Smooth muscle cell (in vitro differentiated cells): Measurements from ENCODE around the gene STAT4. TPM values are rescaled to one million over a fixed set of nuclear protein-coding genes. Genes with fewer than 3 reads are reported as not detected.
A peak's percentile ranks its signal among the peaks of the same experiment; 100 is the strongest.

Experiments used
- DNase-seq: peaks from one replicate; lab custom pipeline; 2025; ENCODE audit not compliant: unreplicated experiment; lab: John Stamatoyannopoulos, UW
- H2AFZ ChIP-seq: fragments of 200-600 bp; sonication (generic); 2 replicates; pipeline ENCODE4 v1.6.0; 2016; ENCODE audit warnings: antibody characterized with exemption, low read depth, mild to moderate bottlenecking
- H3F3A ChIP-seq: fragments of 200-600 bp; sonication (generic); 2 replicates; pipeline ENCODE4 v1.6.0; 2017; ENCODE audit warnings: antibody characterized with exemption, low read depth
- H3K27ac ChIP-seq: fragments of 200-600 bp; sonication (generic); 2 replicates; pipeline ENCODE4 v1.5.1; 2016; ENCODE audit warnings: low read depth, mild to moderate bottlenecking
- H3K27me3 ChIP-seq: fragments of 200-600 bp; sonication (generic); 2 replicates; pipeline ENCODE4 v1.6.1; 2016; ENCODE audit warnings: low read depth, mild to moderate bottlenecking
- H3K36me3 ChIP-seq: fragments of 200-600 bp; sonication (generic); 2 replicates; pipeline ENCODE4 v1.5.1; 2016; ENCODE audit warnings: low read depth
- H3K4me1 ChIP-seq: fragments of 200-600 bp; sonication (generic); 2 replicates; pipeline ENCODE4 v1.5.1; 2016; ENCODE audit warnings: low read depth
- H3K4me2 ChIP-seq: fragments of 200-600 bp; sonication (generic); 2 replicates; pipeline ENCODE4 v1.6.0; 2016; ENCODE audit warnings: mild to moderate bottlenecking
- H3K4me3 ChIP-seq: fragments of 200-600 bp; sonication (generic); 2 replicates; pipeline ENCODE4 v1.5.1; 2016; ENCODE audit warnings: mild to moderate bottlenecking
- H3K79me2 ChIP-seq: fragments of 200-600 bp; sonication (generic); 2 replicates; pipeline ENCODE4 v1.6.0; 2016; ENCODE audit warnings: low read depth, mild to moderate bottlenecking
- H3K9ac ChIP-seq: fragments of 200-600 bp; sonication (generic); 2 replicates; pipeline ENCODE4 v1.6.0; 2016; ENCODE audit warnings: low read depth
- H3K9me3 ChIP-seq: fragments of 200-600 bp; sonication (generic); replicated peaks from 2 replicates; pipeline ENCODE4 v1.5.1; 2016; ENCODE audit warnings: low read depth
- H4K20me1 ChIP-seq: fragments of 200-600 bp; sonication (generic); 2 replicates; pipeline ENCODE4 v1.6.0; 2016; ENCODE audit warnings: low read depth
- CTCF ChIP-seq: fragments of 200-600 bp; sonication (generic); IDR thresholded peaks from 2 replicates; pipeline ENCODE4 v1.5.1; 2017; ENCODE audit warnings: borderline replicate concordance, mild to moderate bottlenecking, antibody characterized with exemption; ENCODE audit not compliant: insufficient read depth, poor library complexity, severe bottlenecking
- WGBS: methylation state at CpG from one replicate; pipeline ENCODE4 v1.1.7; 2016; ENCODE audit warnings: low lambda C conversion rate; 5-methylcytosine and 5-hydroxymethylcytosine counted together
- polyA plus RNA-seq: library from polyadenylated mRNA; unstranded; fragments of >200 nt; fragmentation: Nextera tagmentation; extraction: Ambion mirVana; gene quantifications from 2 replicates; pipeline ENCODE4 v1.2.1, GENCODE V29; 2016
- total RNA-seq: library from RNA; depleted of rRNA; stranded (reverse); fragments of >200 nt; gene quantifications from 2 replicates; pipeline ENCODE4 v1.2.3, GENCODE V29; 2014

The STAT4 gene
- total and polyA plus RNA-seq, 2 experiments from 2014 or later, result 0.89 to 8.4 TPM

GRCh38 chr2:191166111-191166755 is 15.4 kb upstream of the STAT4 start:
- Histone ChIP-seq H3K4me3 (no peak overlapping the region), H3K27me3 (no peaks in the 10 kb centered on the region), H3K4me2 (peak overlapping the region; percentile 63), H2AFZ (peak overlapping the region; percentile 8), H3K27ac (peak overlapping the region; percentile 48), H3K9ac (no peak overlapping the region), H4K20me1 (no peaks in the 10 kb centered on the region), H3K4me1 (peaks cover 18% of the 10 kb centered on the region), H3K79me2 (no peaks in the 10 kb centered on the region), H3K9me3 (no peaks in the 10 kb centered on the region), H3K36me3 (no peaks in the 10 kb centered on the region), H3F3A (peaks cover 6% of the 10 kb centered on the region)
- 16% methylated on average over 4 of the region's 4 CpGs for whole genome bisulfite sequencing
- TF ChIP-seq CTCF, result no peak
- DNase-seq, result no peak

GRCh38 chr2:191165176-191165643 is 14.4 kb upstream of the STAT4 start:
- TF ChIP-seq CTCF, result peak; percentile 66
- H2AFZ ChIP-seq, result peak overlapping the region; percentile 61
- no peaks in the 10 kb centered on the region for H3K79me2 ChIP-seq
- DNase-seq, result no peak
- no peaks in the 10 kb centered on the region for H3K27me3 ChIP-seq
- H3K9ac ChIP-seq, result no peak overlapping the region
- H4K20me1 ChIP-seq, result no peaks in the 10 kb centered on the region
- 25% methylated on average over 5 of the region's 5 CpGs for WGBS
- H3K9me3 ChIP-seq, result no peaks in the 10 kb centered on the region
- no peaks in the 10 kb centered on the region for H3F3A ChIP-seq
- H3K4me2 ChIP-seq, result peak overlapping the region; percentile 64
- peaks cover 17% of the 10 kb centered on the region for H3K4me1 ChIP-seq
- no peaks in the 10 kb centered on the region for H3K36me3 ChIP-seq
- H3K27ac ChIP-seq, result no peak overlapping the region
- H3K4me3 ChIP-seq, result no peak overlapping the region

GRCh38 chr2:191158747-191159146 is 8.0 kb upstream of the STAT4 start:
- Histone ChIP-seq H2AFZ (no peak overlapping the region), H3K79me2 (no peaks in the 10 kb centered on the region), H4K20me1 (no peaks in the 10 kb centered on the region), H3K9ac (no peak overlapping the region), H3K27ac (no peak overlapping the region), H3F3A (no peaks in the 10 kb centered on the region), H3K4me2 (no peak overlapping the region), H3K4me1 (no peaks in the 10 kb centered on the region), H3K9me3 (no peaks in the 10 kb centered on the region), H3K36me3 (no peaks in the 10 kb centered on the region), H3K4me3 (no peak overlapping the region), H3K27me3 (no peaks in the 10 kb centered on the region)
- DNase-seq, result no peak
- WGBS, result 93% methylated on average over 1 of the region's 1 CpG
- no peak for TF ChIP-seq CTCF

- 81% methylated on average over 2 of the region's 2 CpGs for WGBS
- no peak overlapping the region for H3K27ac ChIP-seq
- no peak overlapping the region for H3K9ac ChIP-seq
- H3K4me1 ChIP-seq, result no peaks in the 10 kb centered on the region
- no peaks in the 10 kb centered on the region for H3K27me3 ChIP-seq
- H3K9me3 ChIP-seq, result no peaks in the 10 kb centered on the region
- no peak overlapping the region for H2AFZ ChIP-seq
- no peaks in the 10 kb centered on the region for H4K20me1 ChIP-seq
- H3K4me3 ChIP-seq, result no peak overlapping the region
- H3K36me3 ChIP-seq, result no peaks in the 10 kb centered on the region
- no peaks in the 10 kb centered on the region for H3K79me2 ChIP-seq
- no peak for DNase-seq
- no peak for TF ChIP-seq CTCF
- no peaks in the 10 kb centered on the region for H3F3A ChIP-seq
- no peak overlapping the region for H3K4me2 ChIP-seq
These were observed 7.4 kb upstream of the STAT4 start for GRCh38 chr2:191158193-191158592.
